GM19240 (cell line): ENCODE data around the gene SH3RF3.

ENCODE experiments used
- DNase-seq: peaks from one replicate; pipeline ENCODE4 v3.0.0; 2011; ENCODE audit warnings: low spot score; ENCODE audit not compliant: insufficient read length

Gene SH3RF3

DNA sequence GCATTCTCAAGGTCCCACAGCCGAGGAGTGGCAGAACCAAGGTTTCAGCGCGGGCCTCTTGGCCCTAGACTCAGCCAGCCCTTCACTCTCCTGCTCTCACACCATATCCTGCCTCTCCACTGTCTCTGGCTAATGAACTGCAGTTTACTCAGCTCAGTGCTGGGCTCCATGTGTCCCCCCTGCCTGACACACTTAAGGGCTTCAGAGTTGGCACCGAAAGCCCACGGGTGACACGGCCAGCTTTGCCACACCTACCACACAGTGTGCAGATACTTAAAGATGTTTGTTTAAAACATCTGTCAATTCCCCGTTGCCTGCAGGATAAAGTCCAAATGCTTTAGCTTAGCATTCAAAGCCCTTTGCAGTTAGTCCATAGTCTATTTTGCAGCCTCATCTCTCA is 243.6 kb downstream of the SH3RF3 start:
- DNase-seq, result no peak

DNA sequence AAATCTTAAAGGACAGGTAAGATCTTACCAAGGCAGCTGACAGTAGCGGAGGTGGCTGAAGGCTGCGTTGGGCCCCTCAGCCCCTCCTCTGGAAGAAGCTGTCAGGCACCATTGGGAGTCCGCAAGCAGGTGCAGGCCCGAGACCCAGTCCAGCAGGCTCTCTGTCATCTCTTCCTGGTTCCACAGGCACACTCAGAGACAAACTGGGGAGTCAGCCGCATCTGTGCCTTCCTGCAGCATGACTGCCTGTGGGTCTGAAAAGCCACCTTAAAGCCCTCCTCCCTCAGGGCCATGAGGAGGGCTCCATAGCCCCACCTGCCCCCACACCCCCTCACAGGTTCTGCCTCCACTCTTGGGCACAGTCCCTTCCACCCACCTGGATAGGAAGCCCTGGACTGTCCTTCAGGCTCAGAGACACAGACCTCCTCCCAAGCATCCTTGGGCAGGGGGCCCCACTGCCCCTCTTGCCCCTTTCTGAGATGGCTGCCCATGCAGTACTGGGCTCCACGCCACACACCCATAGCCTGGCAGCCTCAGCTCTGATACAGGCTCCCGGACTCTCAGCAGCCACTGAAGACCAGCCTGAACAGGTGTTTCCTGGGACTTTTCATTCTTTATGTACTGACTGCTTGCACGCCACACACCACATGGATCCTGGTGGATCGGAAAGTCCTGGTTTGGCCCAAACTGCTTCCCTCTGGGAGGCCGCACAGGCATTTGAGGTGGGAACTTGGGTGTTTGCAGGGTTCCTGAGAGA is 245.0 kb downstream of the SH3RF3 start:
- no peak for DNase-seq

DNA sequence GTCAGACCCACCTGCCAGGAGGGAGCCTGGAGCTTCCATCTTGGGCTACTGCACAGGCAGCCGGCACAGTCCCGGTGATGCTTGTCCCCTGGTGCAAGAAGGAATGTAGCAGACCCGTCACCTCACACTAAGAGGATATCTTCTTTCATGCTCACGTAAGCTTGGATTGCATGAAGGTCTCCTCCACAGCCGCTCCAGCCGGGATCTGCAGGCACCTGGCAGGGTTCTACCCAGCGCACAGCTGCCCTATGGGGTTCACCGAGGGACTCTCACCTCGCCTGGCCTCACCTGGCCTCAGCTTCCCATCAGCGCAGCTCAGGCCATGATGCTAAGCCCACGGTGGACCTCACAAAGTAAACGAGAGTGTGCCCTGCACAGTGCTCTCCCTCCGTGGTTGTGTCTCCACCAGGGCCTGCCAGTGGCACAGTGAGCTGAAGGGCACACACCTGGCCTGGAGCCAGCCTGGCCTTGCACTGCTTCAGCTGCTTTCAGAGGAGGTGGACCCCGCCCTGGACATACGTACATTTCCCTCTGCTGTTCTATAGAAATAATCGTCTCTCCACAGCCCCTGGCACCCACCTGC is 245.6 kb downstream of the SH3RF3 start:
- DNase-seq, result no peak

DNA sequence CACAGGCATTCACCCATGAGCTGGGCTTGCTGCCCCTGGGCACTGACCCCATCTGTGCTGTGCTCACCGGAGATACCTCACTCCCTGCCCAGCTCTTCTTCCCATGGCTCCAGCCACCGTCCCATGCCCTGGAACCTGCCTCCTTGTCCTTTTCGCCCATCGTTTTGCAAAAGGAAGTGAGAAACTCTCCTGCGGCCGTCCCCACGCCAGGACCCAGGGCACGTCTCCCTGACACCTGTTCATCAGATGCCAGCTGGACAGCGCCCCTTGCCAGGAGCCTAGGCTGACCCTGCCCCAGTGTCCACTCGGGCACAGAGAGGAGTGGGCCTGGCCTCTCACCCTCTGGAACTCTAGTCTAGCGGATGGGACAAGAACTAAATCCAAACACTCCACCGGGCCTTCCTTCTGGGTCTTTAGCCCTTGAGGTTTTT is 246.1 kb downstream of the SH3RF3 start:
- DNase-seq, result no peak

DNA sequence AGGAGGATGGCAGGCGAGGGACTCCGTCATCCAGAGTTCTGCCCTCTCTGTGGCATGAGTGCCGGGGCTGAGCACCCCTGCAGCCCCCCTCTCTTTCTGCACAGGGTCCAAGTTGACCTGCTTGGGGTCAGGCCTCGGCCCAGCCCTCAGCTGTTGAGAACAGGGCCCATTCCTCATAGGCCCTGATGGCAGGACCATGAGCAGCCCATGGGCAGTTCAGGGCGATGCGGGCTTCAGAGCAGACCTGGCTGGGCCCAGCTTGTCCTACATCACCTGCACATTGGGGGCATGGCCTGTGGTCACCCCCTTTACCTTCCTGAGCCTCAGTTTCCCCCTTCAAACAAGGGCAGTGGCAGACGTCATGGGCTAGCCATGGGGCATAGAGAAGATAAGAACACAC is 246.7 kb downstream of the SH3RF3 start:
- DNase-seq, result no peak

DNA sequence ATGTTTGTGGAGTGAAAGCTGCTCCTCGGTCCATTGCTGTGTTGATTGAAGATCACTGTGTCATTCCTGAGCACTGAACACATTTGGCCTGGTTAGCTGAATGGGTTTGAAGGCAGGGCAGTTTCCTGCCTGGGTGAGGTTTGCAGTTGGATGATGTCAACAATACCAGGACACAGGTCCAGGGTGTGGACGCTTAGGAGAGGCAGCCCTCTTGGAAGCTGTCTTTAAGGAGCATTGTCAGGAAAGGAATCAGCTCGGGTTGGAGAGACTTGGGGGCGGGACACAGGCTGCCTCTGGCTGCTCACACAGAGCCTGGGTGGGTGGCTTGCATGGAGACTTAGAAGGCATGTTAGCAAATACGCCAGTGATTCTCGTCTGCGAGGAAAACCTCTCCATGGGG is 247.1 kb downstream of the SH3RF3 start:
- DNase-seq, result no peak

DNA sequence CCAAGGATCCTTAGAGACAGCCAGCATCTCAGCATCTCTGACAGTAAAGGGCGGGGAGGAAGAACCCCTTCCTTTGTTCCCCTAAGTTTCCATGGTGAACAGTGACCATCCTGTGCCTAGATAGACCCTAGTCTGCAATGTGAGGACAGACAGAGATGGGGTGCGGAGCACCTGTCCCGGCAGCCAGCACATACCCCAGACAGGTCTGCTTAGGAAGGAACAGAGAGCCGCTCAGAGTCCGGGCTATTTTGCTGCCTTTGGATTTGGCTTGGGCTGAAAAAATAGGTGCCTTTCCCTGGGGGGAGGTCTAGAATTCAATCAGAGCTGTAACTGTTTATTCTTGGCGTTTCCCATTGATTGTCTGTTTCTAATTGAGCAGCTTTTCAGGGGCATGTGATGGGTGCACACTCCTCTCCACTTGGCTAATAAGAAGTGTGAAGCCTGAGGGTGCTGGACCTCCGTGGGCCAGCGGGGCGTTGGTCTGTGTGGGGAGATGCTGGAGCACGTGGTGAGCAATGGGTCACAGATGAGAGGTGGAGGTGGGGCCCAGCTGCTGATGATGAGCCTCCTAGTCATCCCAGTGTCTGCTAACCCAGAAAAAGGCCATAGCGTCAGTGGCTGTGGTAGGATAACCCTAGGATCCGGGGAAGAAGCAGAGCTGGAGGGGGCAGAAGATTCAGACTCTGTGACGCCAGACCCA is 247.9 kb downstream of the SH3RF3 start:
- DNase-seq, result no peak

DNA sequence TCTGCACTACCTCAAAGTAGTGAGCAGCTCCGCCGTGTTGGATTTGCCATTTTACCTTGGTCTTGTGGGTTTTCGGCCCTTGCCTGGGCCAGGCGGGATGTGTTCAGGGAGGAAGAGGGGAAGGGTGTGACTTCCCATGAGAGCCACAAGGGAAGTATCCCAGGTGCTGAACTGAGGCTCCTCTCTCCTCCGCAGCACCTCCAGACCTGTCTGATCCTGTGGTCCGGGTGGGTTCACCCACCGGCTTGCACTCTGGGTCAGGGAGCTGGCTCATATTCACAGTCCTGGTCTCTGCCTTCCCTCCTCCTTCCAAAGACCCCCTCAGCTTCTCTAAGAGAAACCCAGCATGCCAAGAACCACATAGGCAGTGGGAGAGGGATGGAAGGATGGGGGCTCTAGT is 249.0 kb downstream of the SH3RF3 start:
- DNase-seq, result no peak

DNA sequence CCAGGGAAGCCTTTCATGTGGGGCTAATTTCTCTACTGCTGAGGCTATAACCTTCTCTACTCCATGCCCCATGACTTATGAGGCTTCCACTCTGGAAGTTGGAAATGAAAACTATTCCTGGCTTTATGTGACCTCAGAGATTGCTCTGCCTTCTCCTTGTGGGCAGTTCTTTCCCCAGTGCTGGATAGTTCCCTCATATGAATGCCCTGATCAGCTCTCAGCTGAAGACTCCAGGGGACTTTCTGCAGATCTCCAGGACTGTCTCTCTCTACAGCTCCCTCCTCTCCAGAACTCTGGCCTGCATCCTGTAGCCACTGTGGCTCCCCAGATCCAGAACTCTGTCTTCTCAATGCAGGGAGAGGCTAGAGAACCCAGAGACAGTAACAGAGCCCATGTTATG is 249.7 kb downstream of the SH3RF3 start:
- no peak for DNase-seq

DNA sequence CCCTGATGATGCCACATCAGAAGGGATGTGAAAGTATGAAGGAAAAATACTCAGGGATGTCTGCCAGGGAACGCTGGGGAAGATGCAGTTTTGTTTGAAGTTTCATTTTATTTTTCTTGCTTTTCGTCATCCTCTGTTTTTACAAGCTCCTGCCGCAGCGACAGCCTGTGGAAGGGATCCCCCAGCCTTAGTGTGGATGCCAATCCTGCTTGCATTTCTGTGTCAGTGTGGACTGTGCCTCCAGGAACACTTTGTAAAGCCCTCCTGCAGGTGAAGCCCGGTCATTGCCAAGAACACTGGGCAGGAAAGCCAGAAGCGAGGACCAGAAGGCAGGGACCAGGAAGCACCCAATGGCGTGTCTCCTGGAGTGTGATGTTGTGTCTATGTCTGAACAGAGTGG is 250.5 kb downstream of the SH3RF3 start:
- no peak for DNase-seq

DNA sequence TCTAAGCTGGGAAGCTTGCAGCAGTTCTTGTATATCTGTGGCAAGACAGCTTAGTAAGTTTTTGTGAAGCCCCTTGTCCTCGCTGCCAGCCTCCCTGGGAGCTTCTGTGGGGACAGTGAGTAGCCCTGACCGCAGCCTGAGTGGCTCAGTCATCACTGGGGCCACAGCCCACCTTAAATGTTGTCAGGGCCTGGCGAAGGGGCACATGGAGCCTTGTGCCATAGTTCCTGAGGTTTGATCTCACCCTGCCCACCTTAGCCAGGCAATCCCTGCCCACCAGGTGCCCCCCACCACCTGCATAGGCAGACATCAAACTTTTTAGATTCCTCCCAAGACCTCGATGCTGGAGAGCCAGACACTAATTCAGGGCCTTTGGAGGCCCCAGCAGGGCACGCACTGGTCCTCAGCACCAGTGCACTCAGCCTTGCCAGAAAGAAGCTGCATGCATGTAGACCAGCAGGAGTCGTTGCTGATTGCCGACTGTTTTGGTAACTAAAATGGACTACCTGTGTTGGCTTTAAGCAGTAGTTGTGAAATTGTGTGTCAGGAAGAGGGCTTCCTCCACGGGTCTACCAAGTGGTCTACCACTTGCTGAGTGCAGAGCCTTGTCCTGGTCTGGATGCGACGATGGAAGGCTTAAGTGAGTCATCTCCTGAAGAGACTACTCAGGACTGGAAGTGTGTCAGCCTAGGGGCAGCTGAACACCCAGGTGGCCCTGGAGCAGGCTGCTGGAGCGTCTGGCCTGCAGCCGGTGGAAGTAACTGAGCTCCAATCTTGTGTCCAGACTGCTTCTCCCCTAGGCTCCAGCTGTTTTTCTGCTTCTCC is 251.7 kb downstream of the SH3RF3 start:
- no peak for DNase-seq

DNA sequence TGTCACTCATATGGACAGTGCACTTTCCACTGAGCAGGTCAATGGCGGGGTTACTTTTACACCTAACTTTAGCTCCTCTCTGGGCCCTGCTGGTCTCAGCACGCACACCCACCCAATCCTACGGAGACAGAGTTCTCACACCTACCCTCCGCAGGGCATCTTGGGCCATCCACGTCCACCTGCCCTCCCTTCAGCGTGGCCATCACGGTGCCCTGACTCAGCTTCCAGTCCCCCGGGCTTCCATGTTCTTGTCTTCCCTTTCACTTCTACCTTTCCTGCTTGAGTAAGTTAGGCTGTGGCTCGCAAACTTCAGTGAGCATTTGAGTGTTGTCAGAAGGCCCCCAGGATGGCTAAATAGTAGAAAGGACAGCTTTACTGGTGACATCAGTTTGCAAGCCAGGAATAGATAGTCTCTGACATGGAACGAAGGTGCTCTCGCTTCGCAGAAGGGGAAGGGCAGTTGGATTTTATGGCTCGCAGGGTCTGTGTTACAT is 252.4 kb downstream of the SH3RF3 start:
- no peak for DNase-seq

DNA sequence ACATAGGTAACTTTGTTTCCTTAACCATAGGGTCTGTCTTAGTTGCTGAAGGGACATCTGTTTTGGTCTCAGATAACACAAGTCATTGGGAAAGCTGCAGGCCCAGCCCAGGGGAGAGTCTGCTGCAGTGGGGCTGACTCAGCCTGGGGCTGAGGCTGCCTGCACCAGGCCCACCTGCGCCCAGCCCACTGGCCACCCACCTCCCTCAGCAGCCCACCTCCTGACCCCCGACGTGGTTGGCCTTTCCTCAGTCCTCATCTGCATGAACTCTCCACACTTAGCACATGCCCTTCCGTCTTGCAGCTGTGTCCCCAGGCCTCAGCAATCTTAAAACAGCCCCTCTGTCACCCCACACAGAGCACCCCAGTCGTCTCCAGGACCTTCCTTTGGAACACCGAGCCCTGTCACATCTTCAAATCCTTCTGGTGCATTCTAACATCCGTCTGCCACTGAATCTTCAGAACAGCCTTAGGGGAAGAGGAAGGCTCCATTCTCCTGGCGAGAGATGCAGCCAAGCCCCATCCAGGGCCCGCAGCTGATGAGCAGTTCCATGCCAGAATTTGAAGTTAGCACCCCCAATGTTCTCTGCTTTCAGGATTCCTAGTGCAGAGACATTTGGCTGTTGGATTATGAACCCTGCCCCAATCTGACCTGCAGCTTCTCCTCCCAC is 253.4 kb downstream of the SH3RF3 start:
- no peak for DNase-seq

DNA sequence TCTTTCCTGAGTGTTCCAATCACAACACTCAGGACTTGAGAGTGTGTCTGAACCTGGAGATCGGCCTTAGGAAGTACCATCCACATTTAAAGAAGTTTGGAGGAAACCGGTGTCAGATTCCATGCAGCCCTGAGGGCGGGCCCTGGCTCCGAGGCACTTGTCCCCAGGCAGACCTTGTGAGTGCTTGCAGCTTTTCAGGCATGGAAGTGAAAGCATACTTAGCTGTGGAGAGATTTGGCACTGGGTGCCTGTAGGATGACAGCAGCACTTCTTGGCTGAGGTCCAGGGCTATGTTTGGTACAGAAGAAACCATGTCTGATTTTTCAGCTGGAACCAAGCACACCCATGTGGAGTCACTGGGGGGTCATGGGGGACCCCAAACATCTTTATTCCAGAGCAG is 253.9 kb downstream of the SH3RF3 start:
- no peak for DNase-seq

DNA sequence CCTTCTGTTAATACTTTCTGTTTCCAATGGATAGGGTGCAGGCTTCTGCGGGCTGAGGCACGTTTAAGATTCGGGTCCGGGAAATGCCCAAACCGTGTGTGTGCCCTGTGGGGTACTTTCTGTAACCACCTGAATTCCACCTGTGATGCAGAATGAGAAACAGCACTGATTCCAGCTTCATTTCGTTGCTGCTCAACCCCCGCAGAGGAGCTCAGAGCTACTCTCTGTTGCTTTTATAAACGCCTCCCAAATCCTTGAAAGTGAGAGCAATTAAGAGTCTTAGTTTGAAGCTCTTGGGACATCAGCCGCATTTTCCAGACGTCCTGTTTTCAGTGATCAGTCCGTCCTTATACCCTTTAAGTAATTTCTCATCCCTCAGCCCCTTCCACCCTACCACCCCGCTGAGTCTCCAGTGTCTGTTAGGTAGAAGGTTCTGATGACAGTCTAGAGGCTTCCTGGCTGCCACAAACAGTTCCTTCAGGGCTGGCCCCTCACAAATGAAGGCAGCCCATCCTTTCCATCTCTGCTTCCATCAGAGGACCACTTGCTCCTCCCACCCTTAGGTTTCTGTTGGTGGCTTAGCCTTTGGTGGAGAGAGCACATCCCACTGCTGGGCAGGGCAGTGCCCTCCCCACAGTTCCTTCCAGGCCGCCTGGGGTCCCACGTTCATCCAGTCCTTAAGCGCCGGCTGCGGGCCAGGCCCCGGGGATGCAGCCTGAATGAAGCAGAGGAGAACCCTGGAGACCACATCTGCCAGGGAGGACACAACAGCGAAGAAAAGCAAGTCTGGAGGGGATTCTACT is 254.7 kb downstream of the SH3RF3 start:
- DNase-seq, result no peak

DNA sequence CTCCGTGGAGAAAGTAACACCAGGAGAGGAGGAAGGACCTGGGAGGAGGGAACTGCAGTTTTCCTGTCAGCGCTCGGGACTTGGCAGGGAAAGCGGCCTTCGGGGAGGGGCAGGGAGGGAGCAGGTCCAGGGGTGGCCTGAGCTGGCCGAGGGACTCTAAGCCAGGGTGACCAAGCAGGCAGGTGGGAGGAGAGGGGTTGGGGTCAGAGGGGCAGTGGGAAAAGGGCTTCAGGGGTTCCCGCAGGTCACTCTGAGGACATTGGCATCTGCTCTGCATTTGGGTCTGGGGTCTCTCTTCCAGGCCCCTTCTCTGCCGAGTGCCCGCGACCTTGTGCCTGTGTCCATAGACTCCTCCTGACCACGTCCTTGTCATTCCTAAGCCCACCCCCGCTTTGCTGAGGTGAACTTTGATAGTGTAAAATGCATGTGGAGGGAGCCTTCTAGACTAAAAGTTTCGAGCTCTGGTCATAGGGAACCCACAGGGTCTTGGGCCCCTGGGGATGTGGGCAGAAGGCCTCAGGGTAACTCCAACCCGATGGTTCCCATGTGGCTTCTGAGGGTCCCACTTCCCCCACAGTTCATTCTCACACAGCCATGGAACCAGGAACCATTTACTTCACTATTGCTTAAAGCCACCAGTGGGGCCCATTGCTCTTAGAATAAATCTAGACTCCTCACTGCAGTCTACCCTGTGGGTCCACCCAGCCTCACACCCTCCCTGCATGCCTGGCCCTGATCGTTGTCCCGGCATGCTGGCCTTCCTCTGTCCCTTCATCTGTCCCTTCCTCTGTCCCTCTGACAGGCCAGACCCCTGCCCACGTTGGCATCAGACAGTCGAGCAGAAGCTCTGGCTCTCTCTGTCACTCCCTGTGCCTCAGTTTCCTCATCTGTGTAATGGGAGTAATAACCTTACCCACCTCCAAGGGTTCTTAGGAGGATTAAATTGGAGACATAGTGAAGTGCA is 255.6 kb downstream of the SH3RF3 start:
- no peak for DNase-seq

DNA sequence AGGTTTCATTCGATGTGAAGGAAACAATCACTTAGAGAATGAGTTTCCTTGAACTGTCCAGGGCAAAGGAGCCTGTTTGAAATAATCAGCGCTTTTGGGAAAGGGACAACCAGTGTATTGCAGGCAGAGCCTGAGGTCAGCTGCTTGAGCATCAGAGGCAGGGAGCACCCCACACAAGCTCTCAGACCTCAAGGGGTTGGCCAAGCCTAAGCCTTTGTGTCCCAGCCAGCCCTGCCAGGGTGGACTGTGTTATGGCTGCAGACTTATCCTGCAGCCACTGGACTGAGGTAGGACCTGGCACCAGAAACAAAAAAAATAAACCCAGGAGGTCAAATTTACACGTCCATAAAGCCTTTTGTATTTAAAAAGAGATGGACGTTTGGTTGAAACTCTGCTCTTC is 256.5 kb downstream of the SH3RF3 start:
- no peak for DNase-seq

DNA sequence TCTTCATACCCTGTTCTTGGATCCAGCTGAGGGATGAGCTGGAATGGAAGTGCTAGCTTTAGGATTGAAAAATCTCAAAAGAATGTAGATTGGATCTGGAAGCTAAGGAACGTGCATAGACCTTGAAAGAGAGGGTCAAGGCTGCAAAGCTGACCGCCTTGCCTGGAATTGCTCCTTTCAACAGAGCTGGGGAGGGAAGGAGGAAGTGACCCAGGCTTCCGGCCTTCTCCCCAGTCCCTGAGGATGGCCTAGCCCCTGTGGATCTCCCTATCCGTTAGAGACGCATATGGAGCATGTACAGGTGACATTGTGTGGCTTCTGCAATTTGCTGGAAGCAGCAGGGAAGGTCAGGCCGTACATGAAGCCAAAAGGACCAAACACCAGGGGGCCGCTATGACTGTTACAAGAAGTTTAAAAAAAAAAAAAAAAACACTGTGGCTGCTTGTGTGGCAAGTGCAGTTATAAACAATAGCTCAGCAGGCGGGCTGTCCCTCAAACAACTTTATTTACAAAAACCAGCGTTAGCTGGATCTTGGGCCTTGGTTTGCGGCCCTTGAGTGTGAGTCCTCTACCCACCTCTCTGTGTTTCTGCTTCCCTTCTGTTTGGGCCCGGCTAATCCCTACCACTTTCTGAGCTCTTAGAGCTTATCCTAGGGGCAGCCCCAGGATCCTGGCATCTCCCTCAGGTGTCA is 257.1 kb downstream of the SH3RF3 start:
- no peak for DNase-seq
